Measurements from ENCODE around the gene EPN2.
A peak's percentile ranks its signal among the peaks of the same experiment; 100 is the strongest.
"Not testable (repeated sequence)": the region's sequence is repeated elsewhere in the genome, so short reads cannot be mapped to it uniquely, and the experiment has no call there.

EPN2 gene

GRCh38 chr17:19270347-19270703 lies 33.2 kb downstream of the EPN2 start:
- Histone ChIP-seq H3K27ac (peak overlapping the region; percentile 69 to 77), H3K4me3 (no peak overlapping the region)
- DNase-seq (ENCODE audit: low spot score) = no peak
- no peak for TF ChIP-seq CTCF (IDR thresholded peaks at IDR 0.05)

- no peak overlapping the region for H3K4me3 ChIP-seq
- DNase-seq (ENCODE audit: low spot score) = no peak
- no peak for TF ChIP-seq CTCF (IDR thresholded peaks at IDR 0.05)
Measured at GRCh38 chr17:19270704-19271611, 33.8 kb downstream of the EPN2 start.

DNA sequence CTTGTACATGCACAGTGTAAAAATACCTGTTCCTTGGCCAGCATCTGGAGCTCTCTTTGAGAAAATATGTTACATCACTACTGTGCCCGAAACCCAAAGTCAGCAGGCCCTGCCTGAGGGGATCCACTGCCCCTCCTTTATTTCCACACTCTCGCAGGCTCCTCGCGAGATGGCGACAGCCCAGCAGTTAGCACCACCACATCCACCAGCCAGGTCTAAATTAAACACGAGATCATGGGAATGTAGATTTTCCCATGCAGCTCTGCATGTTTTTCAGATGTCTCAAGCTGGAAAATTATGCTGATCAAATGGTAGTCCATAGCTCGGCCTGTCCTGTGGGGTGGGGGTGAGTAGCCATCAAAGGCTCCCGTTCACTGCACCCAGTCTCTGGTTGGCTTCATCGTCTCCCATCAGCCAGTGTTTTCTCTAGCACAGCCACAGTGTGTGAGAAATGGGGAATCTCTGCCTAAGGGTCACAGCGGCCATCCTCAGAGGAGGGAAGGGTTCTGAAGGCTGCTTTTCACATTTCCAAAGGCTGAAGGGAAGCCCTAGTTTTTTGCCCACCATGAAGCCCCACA lies 34.7 kb downstream of the EPN2 start:
- TF ChIP-seq CTCF (IDR thresholded peaks at IDR 0.05) = no peak
- Histone ChIP-seq H3K27ac (peak overlapping the region; percentile 69 to 77), H3K4me3 (no peak overlapping the region)
- DNase-seq (ENCODE audit: low spot score) = no peak

More at GRCh38 chr17:19270704-19271611, 33.8 kb downstream of the EPN2 start:
- H3K27ac ChIP-seq = peak overlapping the region; percentile 69 to 77

DNA sequence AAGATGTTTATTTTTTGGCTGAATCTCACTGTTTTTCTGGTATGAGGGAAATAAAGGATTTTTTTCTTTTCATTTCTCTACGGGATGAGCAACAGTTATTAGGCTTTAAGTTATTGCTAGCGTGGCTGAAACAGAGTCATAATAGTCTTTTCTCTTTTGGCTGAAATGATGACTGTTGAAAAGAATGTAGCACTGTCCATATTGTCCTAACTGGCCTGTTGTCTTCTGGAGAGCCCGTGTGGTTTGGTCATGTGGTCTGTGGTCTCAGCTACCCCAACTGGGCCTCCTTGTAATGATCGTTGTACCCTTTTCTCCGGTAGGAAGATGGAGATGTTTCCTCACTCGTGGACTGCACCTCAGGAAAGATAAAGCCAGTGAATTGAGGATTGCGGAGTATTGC lies 36.6 kb downstream of the EPN2 start:
- no peak for DNase-seq (ENCODE audit: low spot score)
- no peak for TF ChIP-seq CTCF (IDR thresholded peaks at IDR 0.05)
- Histone ChIP-seq H3K4me3 (no peak overlapping the region), H3K27ac (peak overlapping the region; percentile 45 to 69)

DNA sequence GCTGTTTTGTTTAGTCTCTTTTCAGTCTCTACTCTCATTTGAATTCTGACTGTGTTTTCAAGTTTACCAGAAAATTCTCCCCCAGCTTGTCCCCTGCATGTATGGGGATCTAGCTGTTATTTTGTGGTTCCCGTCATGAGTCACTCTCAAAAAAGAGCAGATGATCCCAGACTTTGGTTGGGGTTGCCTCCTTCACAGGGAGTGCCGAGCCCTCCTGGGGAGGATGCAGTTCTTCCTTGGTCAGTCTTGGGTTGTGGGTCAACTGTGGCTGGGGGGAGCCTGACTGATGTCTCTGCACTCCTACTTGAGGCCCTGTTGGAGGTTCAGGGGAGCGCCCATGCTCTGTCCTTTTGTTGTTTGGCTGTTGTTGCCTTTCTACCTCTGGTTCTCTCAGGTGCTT lies 37.7 kb downstream of the EPN2 start:
- TF ChIP-seq CTCF (IDR thresholded peaks at IDR 0.05) = no peak

GRCh38 chr17:19275457-19276127 lies 38.4 kb downstream of the EPN2 start:
- no peak for TF ChIP-seq CTCF (IDR thresholded peaks at IDR 0.05)
- H3K27ac ChIP-seq = peak overlapping the region in 1 of 2 donors; percentile 64
- DNase-seq (ENCODE audit: low spot score) = no peak

More for the DNA sequence above, 37.7 kb downstream of the EPN2 start:
- no peak for DNase-seq (ENCODE audit: low spot score)
- no peak overlapping the region for H3K4me3 ChIP-seq
- peak overlapping the region in 1 of 2 donors; percentile 64 for H3K27ac ChIP-seq

GRCh38 chr17:19278284-19278683 lies 41.1 kb downstream of the EPN2 start:
- not testable (repeated sequence) for H3K27ac ChIP-seq, H3K4me3 ChIP-seq

More at GRCh38 chr17:19275457-19276127, 38.4 kb downstream of the EPN2 start:
- no peak overlapping the region for H3K4me3 ChIP-seq

More at GRCh38 chr17:19278284-19278683, 41.1 kb downstream of the EPN2 start:
- not testable (repeated sequence) for DNase-seq (ENCODE audit: low spot score)
